ENCODE results near the gene BABAM2. TPM values are rescaled to one million over a fixed set of nuclear protein-coding genes. Genes with fewer than 3 reads are reported as not detected.
A peak's percentile ranks its signal among the peaks of the same experiment; 100 is the strongest.
"Not testable (repeated sequence)": the region's sequence is repeated elsewhere in the genome, so short reads cannot be mapped to it uniquely, and the experiment has no call there.

Gene BABAM2
- total and polyA plus RNA-seq, 3 experiments from 2014 or later, result 59.4 to 66.7 (median 65.6) TPM

DNA sequence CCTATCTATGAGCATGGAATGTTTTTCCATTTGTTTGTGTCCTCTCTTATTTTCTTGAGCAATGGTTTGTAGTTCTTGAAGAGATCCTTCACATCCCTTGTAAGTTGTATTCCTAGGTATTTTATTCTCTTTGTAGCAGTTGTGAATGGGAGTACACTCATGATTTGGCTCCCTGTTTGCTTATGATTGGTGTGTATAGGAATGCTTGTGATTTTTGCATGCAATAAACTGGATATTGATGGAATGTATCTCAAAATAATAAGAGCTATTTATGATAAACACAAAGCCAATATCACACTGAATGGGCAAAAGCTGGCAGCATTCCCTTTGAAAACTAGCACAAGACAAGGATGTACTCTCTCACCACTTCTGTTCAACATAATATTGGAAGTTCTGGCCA lies 223.2 kb downstream of the BABAM2 start:
- H3K27ac ChIP-seq (ENCODE audit: low read depth, low read length); H3K27ac Mint-ChIP-seq; H3K4me1 ChIP-seq (ENCODE audit: insufficient read depth, low read length); H3K27me3 Mint-ChIP-seq; H3K9me3 ChIP-seq (ENCODE audit: low read length); H3K27me3 ChIP-seq (ENCODE audit: insufficient read depth, low read length, poor library complexity, severe bottlenecking); H3K4me3 ChIP-seq (ENCODE audit: low read length); H3K4me3 Mint-ChIP-seq; H3K9me3 Mint-ChIP-seq; CTCF ChIA-PET; H3K4me1 Mint-ChIP-seq; H3K36me3 ChIP-seq (ENCODE audit: insufficient read depth, low read length); POLR2A ChIA-PET; DNase-seq; H3K36me3 Mint-ChIP-seq: not testable (repeated sequence)

DNA sequence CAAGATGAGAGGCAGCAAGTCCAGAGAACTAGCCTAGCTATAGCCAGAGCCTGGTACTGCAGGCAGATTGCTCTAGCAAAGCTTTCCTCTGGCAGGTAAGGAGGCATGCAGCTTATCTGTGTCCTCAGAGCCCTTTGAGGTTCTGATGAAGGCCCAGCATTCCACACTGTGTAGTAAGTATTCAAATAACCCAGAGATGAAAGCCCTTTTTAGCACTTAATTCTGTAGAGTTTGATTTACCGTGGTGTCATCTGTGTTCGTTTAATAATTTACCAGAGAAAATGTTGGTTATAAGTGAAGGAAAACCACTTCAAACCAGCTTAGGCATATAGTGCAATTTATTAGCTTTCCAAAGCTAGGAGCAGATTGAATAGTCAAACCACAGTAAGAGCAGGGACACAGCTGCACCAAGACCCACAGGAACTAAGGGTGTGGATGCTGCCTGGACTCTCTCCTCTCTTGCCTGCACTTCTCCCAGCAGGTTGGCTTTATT lies 226.6 kb downstream of the BABAM2 start:
- no peak for DNase-seq
- no peak overlapping the region for H3K4me3 ChIP-seq (ENCODE audit: low read length)
- H3K4me1 Mint-ChIP-seq, result peaks cover 0 to 14% (median 1%) of the 10 kb centered on the region in 3 donors
- no peaks in the 10 kb centered on the region for H3K36me3 ChIP-seq (ENCODE audit: insufficient read depth, low read length)
- peaks cover 2 to 10% (median 3%) of the 10 kb centered on the region in 3 donors for H3K36me3 Mint-ChIP-seq
- H3K9me3 ChIP-seq (ENCODE audit: low read length), result no peaks in the 10 kb centered on the region
- H3K4me1 ChIP-seq (ENCODE audit: insufficient read depth, low read length), result no peaks in the 10 kb centered on the region
- no peaks in the 10 kb centered on the region for H3K27me3 Mint-ChIP-seq
- H3K27me3 ChIP-seq (ENCODE audit: insufficient read depth, low read length, poor library complexity, severe bottlenecking), result no peaks in the 10 kb centered on the region
- H3K27ac ChIP-seq (ENCODE audit: low read depth, low read length), result no peak overlapping the region
- H3K9me3 Mint-ChIP-seq, result no peaks in the 10 kb centered on the region
- H3K4me3 Mint-ChIP-seq, result no peak overlapping the region
- CTCF ChIA-PET, result no interaction called here
- POLR2A ChIA-PET, result no interaction called here
- H3K27ac Mint-ChIP-seq, result no peak overlapping the region

DNA sequence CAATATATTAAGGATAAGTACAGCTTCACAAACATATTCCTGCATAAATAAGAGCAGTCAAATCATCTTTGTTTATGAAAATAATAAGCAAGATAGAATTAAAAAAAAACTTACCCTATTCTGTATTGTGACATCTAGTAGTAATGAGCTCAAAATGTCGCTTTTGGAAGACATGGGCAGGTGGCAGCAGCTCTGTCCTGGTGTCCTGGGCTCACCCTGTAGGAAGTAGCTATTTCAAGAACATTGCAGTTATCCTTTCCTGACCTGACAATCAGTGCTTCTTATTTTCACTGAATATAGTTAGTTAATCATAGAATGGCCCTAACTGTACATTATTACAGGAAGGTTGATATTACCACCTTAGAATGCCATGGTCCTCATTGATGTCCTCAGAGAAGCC lies 229.1 kb downstream of the BABAM2 start:
- ChIA-PET CTCF (no interaction called here), POLR2A (no interaction called here)
- H3K27ac Mint-ChIP-seq, result no peak overlapping the region
- Histone ChIP-seq H3K4me3 (ENCODE audit: low read length) (no peak overlapping the region), H3K9me3 (ENCODE audit: low read length) (no peaks in the 10 kb centered on the region), H3K27ac (ENCODE audit: low read depth, low read length) (no peak overlapping the region), H3K4me1 (ENCODE audit: insufficient read depth, low read length) (no peaks in the 10 kb centered on the region), H3K36me3 (ENCODE audit: insufficient read depth, low read length) (no peaks in the 10 kb centered on the region), H3K27me3 (ENCODE audit: insufficient read depth, low read length, poor library complexity, severe bottlenecking) (no peaks in the 10 kb centered on the region)
- peaks cover under 1 to 12% (median 2%) of the 10 kb centered on the region in 3 donors for H3K36me3 Mint-ChIP-seq
- DNase-seq, result no peak
- peaks cover 0 to 8% (median 0%) of the 10 kb centered on the region in 3 donors for H3K4me1 Mint-ChIP-seq
- H3K9me3 Mint-ChIP-seq, result no peaks in the 10 kb centered on the region
- no peak overlapping the region for H3K4me3 Mint-ChIP-seq
- H3K27me3 Mint-ChIP-seq, result no peaks in the 10 kb centered on the region

DNA sequence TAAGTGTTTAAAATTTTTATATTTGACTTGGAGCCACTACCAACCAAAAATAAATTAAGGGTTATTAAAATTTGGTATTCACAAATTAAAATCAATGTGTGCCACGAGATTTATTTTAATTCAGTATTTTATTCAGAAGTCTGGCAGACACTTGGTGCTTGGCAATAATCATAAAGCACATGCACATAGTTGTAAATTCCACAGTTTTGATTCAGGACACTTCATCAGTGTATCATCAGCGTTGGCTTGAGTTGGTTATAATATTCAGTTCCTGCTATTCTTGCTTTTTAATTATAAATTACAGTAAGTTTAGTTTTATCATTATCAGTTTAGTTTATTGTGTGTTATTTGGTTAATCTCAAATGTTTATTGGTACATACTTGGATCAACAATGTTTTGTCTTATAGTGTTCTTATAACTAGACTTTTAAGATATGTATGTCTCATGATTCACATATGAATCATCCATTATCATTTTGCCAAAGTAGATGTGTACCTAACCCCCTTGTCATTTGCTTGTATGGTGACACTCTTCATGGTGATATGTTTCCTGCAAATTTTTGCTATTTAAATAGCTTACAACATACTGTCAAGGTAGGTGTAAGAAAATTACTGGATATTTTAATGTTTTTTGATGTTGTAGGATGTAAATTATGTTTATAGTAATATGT lies 237.9 kb downstream of the BABAM2 start:
- ChIA-PET POLR2A (no interaction called here), CTCF (no interaction called here)
- no peaks in the 10 kb centered on the region for H3K9me3 ChIP-seq (ENCODE audit: low read length)
- H3K4me1 Mint-ChIP-seq, result peaks cover 0 to 7% (median 0%) of the 10 kb centered on the region in 3 donors
- H3K4me3 ChIP-seq (ENCODE audit: low read length), result no peak overlapping the region
- DNase-seq, result no peak
- peaks cover 7 to 30% (median 15%) of the 10 kb centered on the region in 3 donors for H3K36me3 Mint-ChIP-seq
- H3K36me3 ChIP-seq (ENCODE audit: insufficient read depth, low read length), result peaks cover 6% of the 10 kb centered on the region
- no peak overlapping the region for H3K27ac ChIP-seq (ENCODE audit: low read depth, low read length)
- H3K27ac Mint-ChIP-seq, result no peak overlapping the region
- H3K27me3 Mint-ChIP-seq, result no peaks in the 10 kb centered on the region
- no peaks in the 10 kb centered on the region for H3K9me3 Mint-ChIP-seq
- H3K27me3 ChIP-seq (ENCODE audit: insufficient read depth, low read length, poor library complexity, severe bottlenecking), result no peaks in the 10 kb centered on the region
- H3K4me3 Mint-ChIP-seq, result no peak overlapping the region
- no peaks in the 10 kb centered on the region for H3K4me1 ChIP-seq (ENCODE audit: insufficient read depth, low read length)

DNA sequence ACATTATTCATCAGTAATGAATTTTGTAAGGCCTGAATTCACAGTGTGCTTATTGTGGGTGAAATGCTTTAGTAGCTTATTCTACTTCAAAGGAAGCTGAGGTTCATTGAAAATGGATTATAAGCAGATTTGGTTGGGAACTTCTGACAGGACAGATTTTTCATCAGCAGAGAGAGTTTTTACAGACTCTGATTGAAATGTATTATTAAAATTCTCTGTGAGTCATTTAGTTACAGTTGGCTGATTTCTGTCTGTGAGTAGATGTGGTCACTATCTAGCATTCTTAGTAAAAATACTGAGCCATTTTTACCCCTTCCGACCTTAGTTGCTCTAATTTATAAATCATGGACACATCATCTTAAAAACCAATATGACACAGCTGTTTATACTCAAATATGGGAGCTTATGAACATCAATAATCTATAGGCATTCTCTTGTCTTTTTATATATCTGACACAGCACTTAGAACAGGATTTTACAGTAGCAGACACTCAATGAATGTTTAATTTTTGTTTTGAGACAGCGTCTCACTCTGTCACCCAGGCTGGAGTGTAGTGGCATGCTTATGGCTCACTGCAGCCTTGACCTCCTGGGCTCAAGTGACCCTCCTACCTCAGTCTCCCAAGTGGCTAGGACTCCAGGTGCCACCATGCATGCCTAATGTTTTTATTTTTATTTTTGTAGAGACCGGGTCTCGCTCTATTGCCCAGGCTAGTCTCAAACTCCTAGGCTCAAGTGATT lies 239.6 kb downstream of the BABAM2 start:
- H3K9me3 Mint-ChIP-seq, result no peaks in the 10 kb centered on the region
- peaks cover 6% of the 10 kb centered on the region for H3K36me3 ChIP-seq (ENCODE audit: insufficient read depth, low read length)
- POLR2A ChIA-PET, result no interaction called here
- no peaks in the 10 kb centered on the region for H3K27me3 ChIP-seq (ENCODE audit: insufficient read depth, low read length, poor library complexity, severe bottlenecking)
- no peaks in the 10 kb centered on the region for H3K27me3 Mint-ChIP-seq
- H3K4me3 Mint-ChIP-seq, result no peak overlapping the region
- no peaks in the 10 kb centered on the region for H3K9me3 ChIP-seq (ENCODE audit: low read length)
- CTCF ChIA-PET, result no interaction called here
- no peak overlapping the region for H3K27ac ChIP-seq (ENCODE audit: low read depth, low read length)
- H3K4me3 ChIP-seq (ENCODE audit: low read length), result no peak overlapping the region
- H3K4me1 ChIP-seq (ENCODE audit: insufficient read depth, low read length), result peaks cover 10% of the 10 kb centered on the region
- H3K36me3 Mint-ChIP-seq, result peaks cover 7 to 31% (median 10%) of the 10 kb centered on the region in 3 donors
- peaks cover 8 to 20% (median 15%) of the 10 kb centered on the region in 3 donors for H3K4me1 Mint-ChIP-seq
- no peak for DNase-seq
- peak overlapping the region in 1 of 8 donors; percentile 44 for H3K27ac Mint-ChIP-seq

DNA sequence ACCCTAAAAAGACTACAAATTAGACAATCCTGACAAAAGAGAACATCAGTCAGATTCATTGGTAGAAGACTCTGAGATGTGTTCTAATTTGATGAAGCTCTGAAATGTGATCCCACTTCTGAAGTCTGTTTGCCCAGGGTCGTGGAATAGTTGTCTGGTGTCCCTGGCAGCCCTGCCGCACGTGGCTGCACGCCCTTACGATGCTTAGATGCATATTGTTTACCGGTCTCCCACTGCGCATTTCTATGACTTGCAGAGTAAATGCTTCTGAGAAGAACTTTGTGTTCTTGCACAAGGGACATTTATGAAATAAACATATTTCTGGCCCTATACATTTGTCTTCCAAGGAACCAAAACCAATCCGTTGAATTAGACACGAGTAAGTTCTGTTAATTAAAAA lies 243.2 kb downstream of the BABAM2 start:
- peak overlapping the region in 3 of 8 donors; percentile 67 to 87 (median 76) for H3K27ac Mint-ChIP-seq

DNA sequence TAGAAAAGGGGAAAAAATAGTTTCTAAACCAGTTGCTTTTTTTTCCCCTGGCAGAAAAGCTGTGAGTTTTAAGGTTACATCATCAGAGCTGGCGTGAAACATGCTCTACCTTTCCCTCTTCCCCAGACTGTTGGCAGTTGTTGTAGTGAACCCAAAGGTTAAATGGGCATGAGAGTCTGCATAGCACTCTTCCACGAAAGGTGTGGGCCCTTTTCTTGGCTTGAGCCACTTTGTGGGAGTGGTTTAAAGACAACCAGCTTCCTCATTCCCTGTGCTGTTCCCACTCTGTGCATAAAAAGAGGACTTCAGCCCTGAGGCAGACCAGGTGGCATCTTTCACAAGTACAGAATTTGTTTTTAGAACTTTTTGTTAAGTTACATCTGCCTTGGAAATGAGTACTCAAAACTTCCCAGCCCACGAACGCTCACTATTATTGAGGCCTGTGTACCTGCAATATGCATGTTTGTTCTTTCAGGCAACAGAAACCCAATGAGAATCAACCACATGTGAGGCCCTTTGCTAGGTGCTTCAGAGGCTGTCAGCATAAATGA lies 243.8 kb downstream of the BABAM2 start:
- Mint-ChIP-seq H3K4me1 (peaks cover 24 to 29% (median 29%) of the 10 kb centered on the region in 3 donors), H3K36me3 (peaks cover 5 to 25% (median 10%) of the 10 kb centered on the region in 3 donors), H3K27ac (peak overlapping the region in 7 of 8 donors; percentile 1 to 87 (median 73)), H3K27me3 (no peaks in the 10 kb centered on the region), H3K4me3 (peak overlapping the region in 1 of 7 donors; percentile 4), H3K9me3 (no peaks in the 10 kb centered on the region)
- Histone ChIP-seq H3K4me3 (ENCODE audit: low read length) (no peak overlapping the region), H3K27me3 (ENCODE audit: insufficient read depth, low read length, poor library complexity, severe bottlenecking) (no peaks in the 10 kb centered on the region), H3K9me3 (ENCODE audit: low read length) (no peaks in the 10 kb centered on the region), H3K36me3 (ENCODE audit: insufficient read depth, low read length) (peaks cover under 1% of the 10 kb centered on the region), H3K27ac (ENCODE audit: low read depth, low read length) (no peak overlapping the region), H3K4me1 (ENCODE audit: insufficient read depth, low read length) (peaks cover 19% of the 10 kb centered on the region)
- no peak for DNase-seq
- CTCF ChIA-PET, result no interaction called here
- POLR2A ChIA-PET, result no interaction called here

More for the DNA sequence above, 243.2 kb downstream of the BABAM2 start:
- H3K9me3 Mint-ChIP-seq, result no peaks in the 10 kb centered on the region
- H3K27me3 Mint-ChIP-seq, result no peaks in the 10 kb centered on the region
- ChIA-PET CTCF (interaction anchor here (1.0 kb wide), 1 partner anchor 8 kb away, joined by 3 read pairs; no protein-coding TSS in a partner anchor), POLR2A (no interaction called here)
- Histone ChIP-seq H3K27ac (ENCODE audit: low read depth, low read length) (no peak overlapping the region), H3K9me3 (ENCODE audit: low read length) (no peaks in the 10 kb centered on the region), H3K4me3 (ENCODE audit: low read length) (no peak overlapping the region), H3K36me3 (ENCODE audit: insufficient read depth, low read length) (peaks cover 6% of the 10 kb centered on the region), H3K27me3 (ENCODE audit: insufficient read depth, low read length, poor library complexity, severe bottlenecking) (no peaks in the 10 kb centered on the region), H3K4me1 (ENCODE audit: insufficient read depth, low read length) (peaks cover 19% of the 10 kb centered on the region)
- H3K4me1 Mint-ChIP-seq, result peaks cover 23 to 29% (median 29%) of the 10 kb centered on the region in 3 donors
- DNase-seq, result no peak
- no peak overlapping the region for H3K4me3 Mint-ChIP-seq
- peaks cover 5 to 27% (median 8%) of the 10 kb centered on the region in 3 donors for H3K36me3 Mint-ChIP-seq

DNA sequence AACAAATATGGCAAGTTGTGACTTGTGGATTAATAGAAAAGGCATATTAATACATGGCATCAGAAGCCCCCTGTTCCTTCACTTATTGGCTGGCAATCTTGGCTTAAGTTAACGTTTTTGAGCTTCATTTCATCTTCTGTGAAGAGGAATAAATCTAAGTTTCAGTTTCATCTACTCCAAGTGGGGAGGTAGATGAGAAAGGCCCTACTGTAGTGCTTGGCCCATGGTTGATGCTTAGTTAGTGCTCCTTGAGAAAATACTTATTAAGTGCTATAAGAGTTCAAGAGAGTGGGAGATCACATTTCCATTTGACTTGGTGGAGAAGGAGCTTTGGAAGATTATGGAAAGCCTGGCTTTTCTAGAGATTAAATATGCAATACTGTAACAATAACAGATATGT lies 244.3 kb downstream of the BABAM2 start:
- Histone ChIP-seq H3K27ac (ENCODE audit: low read depth, low read length) (no peak overlapping the region), H3K4me1 (ENCODE audit: insufficient read depth, low read length) (peaks cover 19% of the 10 kb centered on the region), H3K27me3 (ENCODE audit: insufficient read depth, low read length, poor library complexity, severe bottlenecking) (no peaks in the 10 kb centered on the region), H3K4me3 (ENCODE audit: low read length) (no peak overlapping the region), H3K36me3 (ENCODE audit: insufficient read depth, low read length) (no peaks in the 10 kb centered on the region), H3K9me3 (ENCODE audit: low read length) (no peaks in the 10 kb centered on the region)
- peak overlapping the region in 1 of 7 donors; percentile 4 for H3K4me3 Mint-ChIP-seq
- H3K36me3 Mint-ChIP-seq, result peaks cover 7 to 25% (median 10%) of the 10 kb centered on the region in 3 donors
- H3K27me3 Mint-ChIP-seq, result no peaks in the 10 kb centered on the region
- no peak for DNase-seq
- ChIA-PET POLR2A (interaction anchor here (0.8 kb wide), 1 partner anchor 258 kb away, joined by 3 read pairs; no protein-coding TSS in a partner anchor), CTCF (no interaction called here)
- peaks cover 24 to 29% (median 29%) of the 10 kb centered on the region in 3 donors for H3K4me1 Mint-ChIP-seq
- H3K9me3 Mint-ChIP-seq, result no peaks in the 10 kb centered on the region
- peak overlapping the region; percentile 1 to 87 (median 56) for H3K27ac Mint-ChIP-seq

Measured in CD8-positive, alpha-beta memory T cell (primary cell).